SU-DHL-6 (cell line): ENCODE measurements around the gene SHC2.

Source experiments
- EZH2phosphoT487 ChIP-seq: fragments of 200-600 bp; sonication (generic), shearing (Covaris generic); conservative IDR thresholded peaks from 2 replicates; pipeline ENCODE4 v1.6.1; 2018; ENCODE audit warnings: mild to moderate bottlenecking, antibody characterized with exemption, low read length, moderate library complexity, mixed read lengths
- TF ChIP-seq, protein P1 (sequence below): fragments of 200-600 bp; sonication (generic); IDR thresholded peaks from one replicate; pipeline ENCODE4 v1.5.1; 2017; ENCODE audit warnings: antibody characterized with exemption, mild to moderate bottlenecking, low read length, moderate library complexity; ENCODE audit not compliant: insufficient read depth, poor library complexity, severe bottlenecking

DNA sequence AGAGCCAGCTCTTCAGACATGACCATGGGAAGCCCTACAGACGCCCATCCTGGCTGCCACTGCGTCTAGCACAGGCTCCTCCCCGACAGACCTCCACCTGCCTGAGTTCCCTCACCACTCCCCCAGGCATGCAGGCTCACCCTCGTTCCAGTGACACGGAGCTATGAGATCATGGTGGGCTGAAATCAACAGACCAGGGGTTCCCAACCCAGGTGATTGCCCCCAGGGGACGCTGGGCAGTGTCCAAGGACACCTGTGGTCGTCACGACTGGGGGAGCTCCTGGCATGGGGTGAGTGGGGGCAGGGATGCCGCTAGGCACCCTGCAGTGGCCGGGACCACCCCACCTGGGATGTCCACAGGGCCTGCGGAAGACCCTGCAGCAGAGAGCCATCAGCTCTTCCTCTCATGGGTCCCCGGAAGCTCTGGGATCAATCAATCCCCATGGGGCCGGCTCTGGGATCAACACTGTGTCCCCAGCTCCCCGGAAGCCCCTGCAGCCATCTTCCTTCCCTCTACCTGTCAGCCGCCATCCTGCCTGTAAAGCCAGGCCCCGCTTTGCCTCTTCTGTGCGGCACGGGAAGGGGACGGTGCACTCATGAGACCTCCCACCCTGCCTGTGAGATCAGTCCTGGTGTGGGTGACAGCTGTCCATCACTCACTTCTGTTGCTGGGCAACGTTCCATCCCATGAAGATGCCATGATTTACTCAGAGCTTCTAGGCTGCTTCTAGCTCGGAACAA, 22.7 kb upstream of the SHC2 start:
- TF ChIP-seq, protein P1, sequence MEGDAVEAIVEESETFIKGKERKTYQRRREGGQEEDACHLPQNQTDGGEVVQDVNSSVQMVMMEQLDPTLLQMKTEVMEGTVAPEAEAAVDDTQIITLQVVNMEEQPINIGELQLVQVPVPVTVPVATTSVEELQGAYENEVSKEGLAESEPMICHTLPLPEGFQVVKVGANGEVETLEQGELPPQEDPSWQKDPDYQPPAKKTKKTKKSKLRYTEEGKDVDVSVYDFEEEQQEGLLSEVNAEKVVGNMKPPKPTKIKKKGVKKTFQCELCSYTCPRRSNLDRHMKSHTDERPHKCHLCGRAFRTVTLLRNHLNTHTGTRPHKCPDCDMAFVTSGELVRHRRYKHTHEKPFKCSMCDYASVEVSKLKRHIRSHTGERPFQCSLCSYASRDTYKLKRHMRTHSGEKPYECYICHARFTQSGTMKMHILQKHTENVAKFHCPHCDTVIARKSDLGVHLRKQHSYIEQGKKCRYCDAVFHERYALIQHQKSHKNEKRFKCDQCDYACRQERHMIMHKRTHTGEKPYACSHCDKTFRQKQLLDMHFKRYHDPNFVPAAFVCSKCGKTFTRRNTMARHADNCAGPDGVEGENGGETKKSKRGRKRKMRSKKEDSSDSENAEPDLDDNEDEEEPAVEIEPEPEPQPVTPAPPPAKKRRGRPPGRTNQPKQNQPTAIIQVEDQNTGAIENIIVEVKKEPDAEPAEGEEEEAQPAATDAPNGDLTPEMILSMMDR: no peak
- TF ChIP-seq EZH2phosphoT487: no peak
